COLO668 (cell line): ENCODE results near the gene CDC16.
"Not testable (repeated sequence)": the region's sequence is repeated elsewhere in the genome, so short reads cannot be mapped to it uniquely, and the experiment has no call there.

Experiments used
- DNase-seq: peaks from one replicate; lab custom pipeline; 2025; ENCODE audit not compliant: unreplicated experiment; lab: John Stamatoyannopoulos, UW

CDC16 gene, protein sequence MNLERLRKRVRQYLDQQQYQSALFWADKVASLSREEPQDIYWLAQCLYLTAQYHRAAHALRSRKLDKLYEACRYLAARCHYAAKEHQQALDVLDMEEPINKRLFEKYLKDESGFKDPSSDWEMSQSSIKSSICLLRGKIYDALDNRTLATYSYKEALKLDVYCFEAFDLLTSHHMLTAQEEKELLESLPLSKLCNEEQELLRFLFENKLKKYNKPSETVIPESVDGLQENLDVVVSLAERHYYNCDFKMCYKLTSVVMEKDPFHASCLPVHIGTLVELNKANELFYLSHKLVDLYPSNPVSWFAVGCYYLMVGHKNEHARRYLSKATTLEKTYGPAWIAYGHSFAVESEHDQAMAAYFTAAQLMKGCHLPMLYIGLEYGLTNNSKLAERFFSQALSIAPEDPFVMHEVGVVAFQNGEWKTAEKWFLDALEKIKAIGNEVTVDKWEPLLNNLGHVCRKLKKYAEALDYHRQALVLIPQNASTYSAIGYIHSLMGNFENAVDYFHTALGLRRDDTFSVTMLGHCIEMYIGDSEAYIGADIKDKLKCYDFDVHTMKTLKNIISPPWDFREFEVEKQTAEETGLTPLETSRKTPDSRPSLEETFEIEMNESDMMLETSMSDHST

DNA sequence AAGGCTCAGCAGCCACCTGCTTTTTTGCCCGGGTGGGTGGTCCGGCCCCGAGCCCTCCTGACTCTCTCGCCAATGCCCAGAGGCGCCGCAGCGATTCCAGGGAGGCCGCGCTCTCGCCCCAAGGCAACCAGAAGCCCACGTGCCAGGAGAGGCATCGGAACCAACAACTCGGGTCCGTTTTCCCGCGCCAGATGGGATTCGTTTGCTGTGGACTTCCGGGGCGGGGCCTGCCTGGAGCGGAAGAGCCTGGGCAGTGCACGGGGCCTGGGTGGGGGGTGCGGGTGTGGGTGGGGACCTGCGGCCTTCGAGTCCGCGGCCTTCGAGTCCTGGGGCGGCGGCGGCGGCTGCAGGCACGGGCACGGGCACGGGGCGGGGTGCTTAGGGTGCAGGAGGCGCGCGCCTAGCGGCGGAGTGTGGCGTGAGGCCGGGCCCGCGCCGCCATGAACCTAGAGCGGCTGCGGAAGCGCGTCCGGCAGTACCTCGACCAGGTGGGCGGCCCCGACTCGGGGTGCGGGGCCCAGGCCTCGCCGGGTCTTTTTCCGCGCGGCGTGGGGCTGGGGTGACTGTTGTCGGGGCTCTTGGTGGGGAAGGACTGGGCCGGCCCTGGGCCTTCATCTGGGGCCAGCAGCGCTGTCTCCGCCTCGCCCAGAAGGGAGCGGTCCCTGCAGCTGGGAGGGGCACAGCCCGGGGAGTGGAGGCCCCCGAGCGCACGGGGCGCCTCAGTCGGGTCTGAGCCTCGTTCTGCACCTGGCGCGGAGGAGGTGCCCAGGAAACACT, at the start of gene CDC16:
Gene CDC16, plus strand, starts transcription at position 253 of the 777 bp plus-strand sequence. Its CDS starts 188 bp downstream, at position 441.
- DNase-seq: peak; percentile 99

DNA sequence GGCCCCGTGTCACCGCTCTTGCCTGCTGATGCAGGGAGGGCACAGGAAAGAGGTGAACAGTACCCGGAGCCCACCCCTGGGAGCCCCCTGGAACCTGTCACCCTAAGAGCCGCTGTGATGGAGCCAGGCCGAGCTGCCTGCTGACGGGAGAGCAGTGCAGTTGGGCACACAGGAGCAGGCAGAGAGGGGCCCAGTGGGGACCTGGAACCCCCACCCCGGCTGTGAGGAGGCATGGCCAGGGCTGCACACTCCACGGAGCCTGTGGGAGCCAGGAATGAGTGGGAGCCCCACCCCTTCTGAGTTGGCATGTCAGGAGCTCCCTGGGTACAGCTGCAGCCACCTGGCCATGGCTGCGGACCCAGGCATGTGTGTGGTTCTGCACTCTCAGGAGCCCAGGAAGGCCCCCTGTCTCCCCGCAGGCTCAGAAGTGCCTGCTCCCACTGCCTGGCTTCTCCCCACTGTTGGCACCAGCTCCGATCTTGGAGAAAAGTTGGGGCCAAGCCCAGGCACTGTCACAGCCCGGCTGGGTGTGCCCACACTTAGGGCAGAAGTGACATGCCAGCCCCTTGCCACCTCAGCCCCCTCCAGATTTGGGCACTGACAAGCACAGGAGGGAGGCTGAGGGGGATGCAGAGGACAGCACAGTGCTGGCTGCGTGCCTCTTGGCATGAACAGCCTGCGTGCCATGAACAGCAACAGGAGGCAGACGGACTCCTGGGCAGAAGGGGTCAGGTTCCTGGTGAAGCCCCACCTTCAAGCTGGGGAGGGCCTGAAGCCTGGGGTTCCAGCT, 49.3 kb upstream of the CDC16 start:
- DNase-seq: no peak

DNA sequence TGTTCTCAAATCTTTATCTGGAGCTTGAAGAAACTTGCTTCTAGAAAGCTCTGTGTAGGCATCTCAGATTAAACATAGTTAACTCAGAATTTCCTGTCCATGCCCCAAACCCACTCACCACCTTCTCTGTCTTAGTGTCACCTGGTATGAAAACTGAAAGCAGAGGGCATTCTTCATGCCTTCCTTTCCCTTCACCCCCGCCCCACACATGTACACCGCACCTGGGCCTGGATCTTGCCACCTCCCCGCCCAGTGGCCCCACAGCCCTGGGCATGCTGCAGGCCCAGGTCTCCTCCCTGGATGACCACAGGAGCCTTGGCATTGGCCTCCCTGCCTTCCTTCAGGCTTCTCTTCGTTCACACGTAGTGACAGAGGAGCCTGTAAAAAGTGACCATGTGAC, 39.8 kb upstream of the CDC16 start:
- DNase-seq: no peak

DNA sequence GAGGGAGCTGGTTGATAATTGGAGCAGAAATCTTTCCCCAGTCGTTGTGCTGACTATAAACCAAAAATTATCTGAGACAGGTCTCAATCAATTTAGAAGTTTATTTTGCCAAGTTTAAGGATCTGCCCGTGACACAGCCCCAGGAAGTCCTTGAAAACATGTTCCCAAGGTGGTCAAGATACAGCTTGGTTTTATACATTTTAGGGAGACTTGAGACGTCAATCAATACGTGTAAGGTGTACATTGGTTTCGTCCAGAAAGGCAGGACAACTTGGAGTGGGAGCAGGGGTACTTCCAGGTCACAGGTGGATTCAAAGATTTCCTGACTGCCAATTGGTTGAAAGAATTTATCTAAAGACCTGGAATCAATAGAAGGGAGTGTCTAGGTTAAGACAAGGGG, 38.1 kb upstream of the CDC16 start:
- DNase-seq: no peak

DNA sequence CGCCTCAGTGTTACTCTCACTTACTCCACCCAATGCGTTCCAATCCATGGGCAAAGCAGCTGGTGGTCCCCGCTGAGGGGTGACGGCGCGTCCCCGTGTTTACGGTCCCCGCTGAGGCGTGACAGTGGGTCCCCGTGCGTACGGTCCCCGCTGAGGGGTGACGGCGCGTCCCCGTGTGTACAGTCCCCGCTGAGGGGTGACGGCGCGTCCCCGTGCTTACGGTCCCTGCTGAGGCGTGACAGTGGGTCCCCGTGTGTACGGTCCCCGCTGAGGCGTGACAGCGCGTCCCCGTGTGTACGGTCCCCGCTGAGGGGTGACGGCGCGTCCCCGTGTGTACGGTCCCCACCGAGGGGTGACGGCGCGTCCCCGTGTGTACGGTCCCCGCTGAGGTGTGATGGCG, 36.1 kb upstream of the CDC16 start:
- no peak for DNase-seq

DNA sequence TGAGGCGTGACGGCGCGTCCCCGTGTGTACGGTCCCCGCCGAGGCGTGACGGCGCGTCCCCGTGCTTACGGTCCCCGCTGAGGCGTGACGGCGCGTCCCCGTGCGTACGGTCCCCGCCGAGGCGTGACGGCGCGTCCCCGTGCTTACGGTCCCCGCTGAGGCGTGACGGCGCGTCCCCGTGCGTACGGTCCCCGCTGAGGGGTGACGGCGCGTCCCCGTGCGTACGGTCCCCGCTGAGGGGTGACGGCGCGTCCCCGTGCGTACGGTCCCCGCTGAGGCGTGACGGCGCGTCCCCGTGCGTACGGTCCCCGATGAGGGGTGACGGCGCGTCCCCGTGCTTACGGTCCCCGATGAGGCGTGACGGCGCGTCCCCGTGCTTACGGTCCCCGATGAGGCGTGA, 35.2 kb upstream of the CDC16 start:
- DNase-seq: not testable (repeated sequence)

DNA sequence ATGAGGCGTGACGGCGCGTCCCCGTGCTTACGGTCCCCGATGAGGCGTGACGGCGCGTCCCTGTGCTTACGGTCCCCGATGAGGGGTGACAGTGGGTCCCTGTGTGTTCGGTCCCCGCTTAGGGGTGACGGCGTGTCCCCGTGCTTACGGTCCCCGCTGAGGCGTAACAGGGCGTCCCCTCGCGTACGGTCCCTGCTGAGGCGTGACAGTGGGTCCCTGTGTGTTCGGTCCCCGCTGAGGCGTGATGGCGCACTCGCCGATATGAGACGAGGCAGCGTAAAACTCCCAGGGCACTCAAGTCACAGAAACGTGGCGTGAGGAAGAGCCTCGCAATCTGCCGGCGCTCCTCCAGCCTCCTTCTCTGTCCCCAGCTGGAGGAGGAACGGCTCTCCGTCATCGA, 34.7 kb upstream of the CDC16 start:
- peak; percentile 49 for DNase-seq

DNA sequence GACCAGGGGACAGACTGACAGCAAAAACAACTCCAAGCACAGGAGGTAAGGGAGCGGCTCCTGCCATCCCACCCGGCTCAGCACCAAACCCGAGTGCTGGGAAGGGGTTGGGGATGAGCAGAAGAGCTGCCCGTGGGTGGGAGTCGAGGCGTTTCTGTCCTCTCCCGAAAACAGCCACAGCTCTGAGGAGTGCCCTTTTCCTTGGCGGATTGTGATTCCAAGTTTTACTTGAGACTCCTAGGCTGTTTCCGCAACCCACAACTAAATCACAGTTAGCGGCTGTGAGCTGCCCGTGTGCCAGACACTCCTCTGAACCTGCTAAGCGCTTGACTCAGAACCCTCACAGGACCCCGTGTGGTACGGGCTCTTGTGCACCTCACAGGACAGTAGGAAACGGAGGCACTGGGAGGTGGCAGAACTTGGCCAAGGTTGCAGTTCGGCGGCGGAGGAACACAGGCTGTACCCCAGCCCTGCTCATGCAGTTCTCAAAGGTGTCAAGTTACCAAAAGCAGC, 34.2 kb upstream of the CDC16 start:
- DNase-seq: no peak

DNA sequence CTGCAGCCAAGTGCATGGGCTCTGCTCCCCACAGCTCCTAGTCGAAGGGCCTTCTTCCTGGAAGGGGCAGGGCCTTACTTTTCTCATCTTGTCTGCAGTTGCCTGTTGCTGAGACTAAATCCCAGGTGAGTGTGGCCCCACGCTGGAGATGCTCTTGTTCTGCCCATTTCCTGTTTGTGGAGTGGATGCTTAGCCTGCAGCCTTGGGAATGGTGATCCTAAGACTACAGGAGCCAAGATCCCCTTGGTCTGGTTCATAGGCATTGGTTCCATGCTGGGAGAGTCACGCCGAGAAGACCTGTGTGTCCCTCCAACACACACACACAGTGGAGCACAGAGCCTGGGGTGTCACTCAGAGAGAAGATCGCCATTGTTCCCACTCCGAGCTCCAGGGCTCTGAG, 32.1 kb upstream of the CDC16 start:
- no peak for DNase-seq

DNA sequence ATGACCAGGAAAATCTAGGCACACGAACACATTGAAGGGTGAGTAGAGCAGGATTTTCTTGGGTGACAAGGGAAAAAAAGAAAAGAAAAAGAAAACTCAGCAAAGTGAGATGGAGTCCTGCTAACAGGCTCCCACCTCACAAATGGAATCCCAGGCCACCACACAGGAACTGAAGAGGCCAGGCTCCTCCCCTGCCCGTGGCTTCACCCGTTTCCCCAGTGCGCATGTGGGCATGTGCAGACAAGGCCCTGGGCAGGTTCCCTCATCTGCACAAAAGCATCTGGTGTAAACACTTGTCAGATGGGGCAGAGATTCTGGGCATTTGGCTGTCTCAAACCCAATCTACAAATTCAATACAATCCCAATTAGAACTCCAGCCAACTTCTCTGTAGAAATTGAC, 31.2 kb upstream of the CDC16 start:
- DNase-seq: no peak

DNA sequence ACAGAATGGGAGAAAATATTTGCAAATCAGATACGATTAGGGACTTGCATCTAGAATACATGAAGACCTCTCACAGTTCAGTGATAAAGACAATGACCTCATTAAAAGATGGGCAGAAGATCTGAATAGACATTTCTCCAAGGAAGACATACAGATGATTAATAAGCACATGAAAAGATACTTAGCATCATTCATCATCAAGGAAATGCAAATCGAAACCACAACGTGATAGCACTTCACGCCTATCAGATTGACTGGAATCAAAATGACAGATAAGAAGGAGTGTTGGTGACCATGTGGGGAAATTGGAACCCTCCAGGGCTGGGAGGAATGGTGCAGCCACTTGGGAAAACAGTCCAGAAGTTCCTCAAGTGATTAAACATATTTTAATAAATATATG, 29.8 kb upstream of the CDC16 start:
- no peak for DNase-seq

DNA sequence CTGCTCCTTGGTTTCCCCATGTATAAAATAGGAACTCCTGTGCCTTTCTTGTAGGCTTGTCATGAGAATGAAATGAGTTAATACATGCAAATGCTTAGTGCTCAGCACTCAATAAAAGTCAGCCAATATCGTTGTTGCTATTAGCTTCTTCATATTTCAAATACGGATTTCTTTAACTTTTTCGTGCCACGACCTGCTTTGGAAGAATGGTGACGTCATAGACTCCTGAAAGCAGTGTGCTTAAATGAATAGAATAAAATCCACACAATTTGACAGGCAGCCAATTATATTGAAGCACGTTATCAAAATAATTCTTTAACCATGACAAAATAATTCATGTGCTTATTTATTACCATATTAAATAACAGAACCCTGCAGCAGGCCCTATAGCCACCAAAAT, 26.6 kb upstream of the CDC16 start:
- no peak for DNase-seq

DNA sequence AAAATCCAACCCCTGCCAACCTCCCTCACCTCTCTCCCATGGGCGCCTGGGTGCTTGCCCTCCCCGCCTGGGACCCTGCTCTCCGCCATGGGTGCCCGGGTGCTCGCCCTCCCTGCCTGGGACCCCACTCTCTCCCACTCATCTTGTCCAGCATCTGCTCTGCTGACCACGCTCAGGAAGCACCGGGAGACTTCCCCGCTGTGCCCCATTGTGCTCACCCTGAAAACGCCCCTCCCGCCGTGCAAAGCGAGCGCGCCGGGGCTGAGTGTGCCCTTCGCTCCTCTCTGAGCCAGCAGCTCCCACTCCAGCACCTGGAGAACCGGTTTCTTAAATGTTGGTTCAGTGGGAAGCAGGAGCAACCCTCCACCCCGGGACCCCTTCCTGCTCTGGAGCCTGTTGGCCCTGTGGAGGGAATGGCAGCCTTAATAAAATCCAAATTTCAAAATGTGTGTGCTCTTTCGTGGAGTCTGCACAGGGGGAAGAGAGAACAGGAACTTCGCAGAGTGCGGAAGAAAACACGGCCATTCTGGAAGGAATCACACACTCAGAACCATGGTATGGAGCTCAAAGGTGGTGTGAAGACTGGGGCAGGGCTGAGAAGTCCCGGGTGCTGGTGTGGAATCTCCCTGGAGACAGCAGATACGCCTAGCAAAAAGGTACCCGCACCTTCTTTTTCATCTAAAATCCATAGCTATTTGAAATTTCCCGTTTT, 23.1 kb upstream of the CDC16 start:
- peak; percentile 39 for DNase-seq

DNA sequence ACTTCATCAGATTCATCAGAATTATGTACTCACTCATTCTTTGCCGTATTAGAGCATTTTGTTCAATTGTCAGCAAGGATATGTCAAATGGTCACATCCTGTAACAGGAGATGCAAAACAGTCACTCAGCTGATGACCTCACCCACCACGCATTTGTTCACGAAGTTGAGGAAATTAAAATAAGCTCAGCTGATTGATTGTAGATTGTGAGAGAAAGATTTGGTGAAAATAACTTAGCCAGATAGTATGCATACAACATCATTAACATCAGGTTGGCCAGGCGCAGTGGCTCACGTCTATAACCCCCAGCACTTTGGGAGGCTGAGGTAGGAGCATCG, 22.6 kb upstream of the CDC16 start:
- DNase-seq: no peak

DNA sequence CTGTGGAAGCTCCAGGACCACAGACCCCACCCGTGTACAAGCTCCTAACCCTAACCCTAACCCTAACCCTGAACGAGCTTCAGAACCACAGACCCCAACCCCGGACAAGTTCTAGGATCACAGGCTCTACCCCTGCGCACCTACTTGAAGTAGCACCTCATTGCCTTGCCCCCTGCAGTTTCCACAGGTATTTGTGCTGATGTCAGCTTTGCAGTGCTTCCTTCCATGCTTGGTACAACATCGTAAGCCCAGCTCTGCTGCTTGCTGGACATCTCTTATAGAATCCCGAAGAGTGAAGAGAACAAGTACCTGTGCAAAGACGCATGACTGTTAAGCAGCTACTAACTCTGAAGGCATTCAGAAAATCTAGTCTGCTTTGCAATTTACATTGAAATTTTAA, 20.7 kb upstream of the CDC16 start:
- DNase-seq: no peak

DNA sequence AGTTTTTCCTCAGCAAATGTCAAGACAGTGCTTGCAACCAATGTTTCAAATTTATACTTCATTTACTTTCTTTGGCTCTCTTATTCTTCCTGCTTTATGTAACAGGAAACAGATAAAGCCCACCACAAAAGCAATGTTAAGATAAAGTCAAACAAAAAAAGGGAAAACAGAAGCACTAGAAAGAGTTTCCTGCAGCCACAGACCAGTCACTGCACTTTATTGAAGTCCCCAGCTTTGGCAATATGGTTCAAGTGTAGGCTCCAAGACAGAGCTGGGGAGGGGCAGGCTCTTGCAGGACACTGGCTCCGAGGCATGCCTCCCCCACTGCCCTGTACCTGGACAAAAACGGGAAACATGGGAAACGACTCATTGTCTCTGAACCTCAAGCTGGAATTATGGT, 15.3 kb upstream of the CDC16 start:
- DNase-seq: no peak

DNA sequence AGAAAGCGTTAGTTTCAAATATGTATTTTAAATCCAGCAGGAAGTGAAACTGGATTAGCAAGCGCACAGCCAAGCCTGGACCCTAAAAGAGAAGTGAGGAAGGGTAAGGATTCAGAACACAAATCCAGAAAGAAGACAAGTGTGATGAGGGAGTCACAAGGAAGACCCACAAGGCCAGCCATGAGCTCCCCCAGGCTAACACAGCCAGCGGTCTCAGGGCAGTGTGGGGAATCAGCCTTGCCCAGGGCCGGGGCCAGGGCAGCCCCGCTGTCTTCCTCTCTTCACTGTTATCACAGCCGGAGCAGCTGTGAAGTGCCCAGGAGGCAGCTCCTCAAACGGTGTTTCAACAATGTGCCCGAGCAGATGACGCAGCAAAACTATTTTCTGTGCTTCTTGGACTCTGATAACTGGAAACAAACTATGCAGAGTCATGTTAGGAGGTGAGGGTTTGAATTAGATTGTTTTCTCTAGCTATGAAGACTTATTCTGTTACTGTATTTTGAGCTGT, 12.2 kb upstream of the CDC16 start:
- no peak for DNase-seq

DNA sequence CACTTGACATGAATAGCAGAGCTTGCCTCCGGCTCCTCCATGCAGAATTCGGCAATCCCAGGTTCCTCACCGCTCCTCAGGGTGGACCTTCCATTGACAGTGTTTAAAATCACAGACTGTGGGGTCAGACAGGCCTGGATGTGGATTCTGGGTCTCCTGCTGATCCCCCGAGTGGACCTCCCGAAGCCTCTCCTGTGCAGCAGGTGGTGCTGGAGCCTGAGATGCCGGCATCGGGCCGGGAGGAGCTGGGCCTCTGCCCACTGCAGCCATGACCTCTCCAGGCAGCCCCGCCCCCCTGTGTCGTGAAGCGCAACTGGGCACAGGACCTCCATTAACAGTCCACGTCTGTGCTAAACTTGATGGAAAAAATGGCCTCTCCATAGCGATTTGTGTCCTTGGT, 10.5 kb upstream of the CDC16 start:
- no peak for DNase-seq

DNA sequence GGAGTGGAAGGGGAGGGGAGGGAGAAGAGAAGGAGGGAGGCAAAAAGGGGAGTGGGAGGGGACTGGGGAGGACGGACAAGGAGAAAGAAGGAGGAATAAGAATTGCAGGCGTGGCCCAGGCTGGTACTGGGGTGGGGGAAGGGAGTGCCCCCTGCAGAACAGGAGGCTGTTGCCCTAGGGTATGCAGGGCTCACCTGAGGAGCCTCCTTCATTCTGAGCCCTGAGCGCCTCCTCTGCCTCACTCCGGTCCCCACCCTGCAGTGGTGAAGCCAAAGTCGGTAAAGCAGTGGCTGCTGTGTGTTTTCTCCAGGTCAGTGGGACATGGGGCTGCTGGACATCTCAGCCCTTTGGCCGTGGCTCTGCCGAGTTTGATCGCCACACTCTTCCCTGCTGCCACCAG, 9.1 kb upstream of the CDC16 start:
- no peak for DNase-seq

DNA sequence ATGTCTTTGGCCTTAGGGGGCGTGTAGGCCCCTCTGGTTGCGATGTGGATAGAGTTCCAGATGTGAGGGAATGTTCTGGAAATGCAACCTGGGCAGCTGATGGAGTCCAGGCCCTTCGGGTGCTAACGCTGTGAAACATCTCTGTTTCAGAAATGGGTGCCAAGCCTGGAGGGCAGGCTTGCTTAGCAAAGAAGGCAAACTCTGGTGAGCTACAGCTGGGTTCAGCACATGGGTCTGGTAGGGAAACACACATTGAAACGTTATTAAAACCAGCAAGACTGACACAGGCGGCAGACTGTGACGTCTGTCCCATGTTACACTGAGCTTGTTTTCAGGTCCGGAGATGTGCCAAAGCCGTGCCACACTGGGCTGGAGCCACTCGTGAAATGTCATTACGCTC, 8.6 kb upstream of the CDC16 start:
- no peak for DNase-seq
